ENCODE results near the gene CRIP3.

CRIP3 gene

DNA sequence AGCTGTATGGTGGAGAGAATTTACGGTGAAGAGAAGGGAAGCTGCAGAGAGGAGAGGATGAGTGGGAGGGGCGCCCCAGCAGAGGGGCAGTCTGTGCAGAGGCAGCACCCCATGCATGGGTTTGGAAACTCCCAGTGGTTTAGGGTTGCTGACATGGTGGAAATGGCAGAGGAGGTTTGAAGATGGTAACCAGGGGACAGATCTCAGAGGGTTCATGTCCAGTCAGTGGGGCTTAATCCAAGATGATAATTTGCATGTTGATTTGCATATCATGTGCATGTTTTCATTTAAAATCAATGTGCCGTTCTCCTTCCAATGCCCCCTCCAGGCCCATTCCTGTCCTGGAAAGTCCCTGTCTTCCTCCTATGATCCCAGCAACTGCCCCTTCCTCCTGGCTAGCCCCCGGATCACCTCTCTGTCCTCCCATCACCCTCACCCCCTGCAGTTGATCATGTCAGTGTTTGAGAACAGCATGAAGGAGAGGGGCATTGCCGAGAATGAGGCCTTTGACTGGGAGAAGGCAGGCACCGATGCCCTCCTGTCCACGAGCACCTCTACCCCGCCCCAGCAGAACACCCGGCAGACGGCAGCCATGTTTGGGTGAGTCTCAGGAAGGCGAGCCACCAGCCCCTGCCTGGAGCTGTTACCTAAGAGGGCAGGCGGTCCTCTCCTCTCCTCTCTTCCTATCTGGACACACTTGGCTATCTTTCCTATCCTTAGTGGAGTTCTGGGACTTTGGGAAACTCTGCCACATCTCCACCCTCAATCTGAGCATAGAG is 51.1 kb downstream of the CRIP3 start:
- no peak for DNase-seq (ENCODE audit: low read depth, low spot score)
- H3K4me3 ChIP-seq (ENCODE audit: low read depth, low read length), result no peak overlapping the region
- TF ChIP-seq, protein P1, sequence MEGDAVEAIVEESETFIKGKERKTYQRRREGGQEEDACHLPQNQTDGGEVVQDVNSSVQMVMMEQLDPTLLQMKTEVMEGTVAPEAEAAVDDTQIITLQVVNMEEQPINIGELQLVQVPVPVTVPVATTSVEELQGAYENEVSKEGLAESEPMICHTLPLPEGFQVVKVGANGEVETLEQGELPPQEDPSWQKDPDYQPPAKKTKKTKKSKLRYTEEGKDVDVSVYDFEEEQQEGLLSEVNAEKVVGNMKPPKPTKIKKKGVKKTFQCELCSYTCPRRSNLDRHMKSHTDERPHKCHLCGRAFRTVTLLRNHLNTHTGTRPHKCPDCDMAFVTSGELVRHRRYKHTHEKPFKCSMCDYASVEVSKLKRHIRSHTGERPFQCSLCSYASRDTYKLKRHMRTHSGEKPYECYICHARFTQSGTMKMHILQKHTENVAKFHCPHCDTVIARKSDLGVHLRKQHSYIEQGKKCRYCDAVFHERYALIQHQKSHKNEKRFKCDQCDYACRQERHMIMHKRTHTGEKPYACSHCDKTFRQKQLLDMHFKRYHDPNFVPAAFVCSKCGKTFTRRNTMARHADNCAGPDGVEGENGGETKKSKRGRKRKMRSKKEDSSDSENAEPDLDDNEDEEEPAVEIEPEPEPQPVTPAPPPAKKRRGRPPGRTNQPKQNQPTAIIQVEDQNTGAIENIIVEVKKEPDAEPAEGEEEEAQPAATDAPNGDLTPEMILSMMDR (IDR thresholded peaks at IDR 0.05; ENCODE audit: low read depth, low read length), result no peak
- in situ Hi-C loops (cut with HindIII; ENCODE audit: low sequenced_read_pairs), result no loop called here

DNA sequence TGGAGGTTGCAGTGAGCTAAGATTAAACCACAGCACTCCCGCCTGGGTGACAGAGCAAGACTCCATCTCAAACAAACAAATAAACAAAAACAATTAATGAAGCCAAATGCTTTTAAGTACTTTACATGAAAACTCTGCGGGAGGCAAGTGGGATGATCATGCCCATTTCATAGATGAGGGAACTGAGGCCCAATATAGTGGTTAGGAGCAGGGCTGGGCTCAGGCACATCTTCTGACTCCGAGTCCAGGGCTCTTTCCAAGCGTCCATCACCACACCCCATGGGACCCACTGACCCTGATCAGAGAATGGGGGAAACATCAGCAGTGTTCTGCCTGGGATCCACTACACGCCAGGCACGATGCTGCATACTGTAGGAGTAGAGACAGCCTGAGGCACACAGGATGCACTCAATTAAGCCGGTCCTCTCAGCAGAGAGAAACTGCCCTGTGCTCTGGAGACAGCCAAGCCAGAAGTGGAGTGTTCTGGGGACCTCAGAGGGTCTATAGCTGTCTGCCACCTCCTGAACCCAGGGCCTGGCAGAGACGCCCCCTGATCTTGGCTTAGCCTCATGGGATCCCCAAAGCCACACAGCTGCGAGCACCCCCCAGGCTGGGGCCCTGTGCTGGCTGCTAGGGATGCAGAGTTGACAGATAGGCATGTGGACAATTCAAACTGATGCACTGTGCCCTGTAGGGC is 51.8 kb downstream of the CRIP3 start:
- H3K4me3 ChIP-seq (ENCODE audit: low read depth, low read length), result no peak overlapping the region
- TF ChIP-seq, protein P1 (IDR thresholded peaks at IDR 0.05; ENCODE audit: low read depth, low read length), result no peak
- in situ Hi-C loops (cut with HindIII; ENCODE audit: low sequenced_read_pairs), result no loop called here
- DNase-seq (ENCODE audit: low read depth, low spot score), result no peak

Data from astrocyte of the spinal cord (primary cell).